Spinal cord (tissue), 10 donors: Measurements from ENCODE around the gene DUT. TPM values are rescaled to one million over a fixed set of nuclear protein-coding genes. Genes with fewer than 3 reads are reported as not detected.

ENCODE experiments used
- DNase-seq, 6 donors: peaks; one replicate each; pipeline versions ENCODE4 v3.0.0 to v3.0.0-alpha.2; 2013 to 2015; ENCODE audit warnings: low spot score in 6 of 6, low read depth in 4 of 6
- H3K27ac ChIP-seq: one replicate; pipeline ENCODE4 v1.5.1; 2013; ENCODE audit warnings: low read depth, low read length, control low read depth
- H3K27me3 ChIP-seq: one replicate; pipeline ENCODE4 v1.6.1; 2013; ENCODE audit warnings: low read length; ENCODE audit not compliant: control insufficient read depth, insufficient read depth
- H3K36me3 ChIP-seq: one replicate; pipeline ENCODE4 v1.6.1; 2013; ENCODE audit warnings: low read length; ENCODE audit not compliant: control insufficient read depth, insufficient read depth
- H3K4me1 ChIP-seq: one replicate; pipeline ENCODE4 v1.6.1; 2013; ENCODE audit warnings: low read length; ENCODE audit not compliant: control insufficient read depth, insufficient read depth
- H3K4me3 ChIP-seq: one replicate; pipeline ENCODE4 v1.5.1; 2013; ENCODE audit warnings: low read depth, low read length, control low read depth
- H3K9me3 ChIP-seq: one replicate; pipeline ENCODE4 v1.6.1; 2013; ENCODE audit warnings: low read length; ENCODE audit not compliant: control insufficient read depth, insufficient read depth
- WGBS: methylation state at CpG from one replicate; pipeline ENCODE4 v1.1.5; 2013; ENCODE audit warnings: missing lambda C conversion rate; ENCODE audit not compliant: insufficient coverage; 5-methylcytosine and 5-hydroxymethylcytosine counted together
- long read RNA-seq, 4 donors: transcript quantifications; one replicate each; lab custom pipeline, GENCODE V29; 2026
- polyA plus RNA-seq, 2 donors: library from polyadenylated mRNA; unstranded; fragments of 120-200 nt; gene quantifications; one replicate each; pipeline ENCODE4 v1.2.1, GENCODE V29; 2013; ENCODE audit not compliant: insufficient read length in 2 of 2
- total RNA-seq, 2 donors: library from RNA; depleted of rRNA in 1 of 2; stranded (reverse); fragments of 120-200 nt in 1 of 2; fragments of >200 nt in 1 of 2; gene quantifications; one replicate each; pipeline versions ENCODE4 v1.2.3 to v1.2.4, GENCODE V29; 2013 to 2014
- donor health status: healthy.

Gene DUT
- total RNA-seq, result 100 to 1,000 TPM in 1 of 2 donors, 10 to 100 TPM in 1; 62.7 to 133 TPM
- polyA plus RNA-seq, result 100 to 1,000 TPM; 158 to 165 TPM
- long read RNA-seq, donor 1, transcript DUT-209 (3 exons, 340 nt), result minor isoform, 5 of 157 reads
- long read RNA-seq, donor 1, transcript DUT-202 (6 exons, 1,935 nt), result minor isoform, 50 of 157 reads
- long read RNA-seq, donor 1, transcript DUT-201 (7 exons, 2,147 nt), result major isoform, 60 of 157 reads
- long read RNA-seq, donor 1, transcript DUT-205 (7 exons, 769 nt), result minor isoform, 24 of 157 reads
- long read RNA-seq, donor 1, partial matches to known transcripts, result 16 of 157 reads
- long read RNA-seq, donor 1, other reads (novel, unspliced or antisense), result 0 of 157 reads
- long read RNA-seq, donor 2, transcript DUT-205 (7 exons, 769 nt), result minor isoform, 9 of 50 reads
- long read RNA-seq, donor 2, transcript DUT-201 (7 exons, 2,147 nt), result minor isoform, 15 of 50 reads
- long read RNA-seq, donor 2, transcript DUT-202 (6 exons, 1,935 nt), result major isoform, 24 of 50 reads
- long read RNA-seq, donor 2, partial matches to known transcripts, result 0 of 50 reads
- long read RNA-seq, donor 2, other reads (novel, unspliced or antisense), result 0 of 50 reads
- long read RNA-seq, donor 3, transcript DUT-201 (7 exons, 2,147 nt), result major isoform, 18 of 45 reads
- long read RNA-seq, donor 3, transcript DUT-205 (7 exons, 769 nt), result minor isoform, 8 of 45 reads
- long read RNA-seq, donor 3, transcript DUT-202 (6 exons, 1,935 nt), result minor isoform, 12 of 45 reads
- long read RNA-seq, donor 3, partial matches to known transcripts, result 5 of 45 reads
- long read RNA-seq, donor 3, other reads (novel, unspliced or antisense), result 0 of 45 reads
- long read RNA-seq, donor 4, transcript DUT-201 (7 exons, 2,147 nt), result minor isoform, 61 of 209 reads
- long read RNA-seq, donor 4, transcript DUT-205 (7 exons, 769 nt), result minor isoform, 32 of 209 reads
- long read RNA-seq, donor 4, transcript DUT-202 (6 exons, 1,935 nt), result major isoform, 86 of 209 reads
- long read RNA-seq, donor 4, transcript DUT-209 (3 exons, 340 nt), result minor isoform, 7 of 209 reads
- long read RNA-seq, donor 4, partial matches to known transcripts, result 8 of 209 reads
- long read RNA-seq, donor 4, other reads (novel, unspliced or antisense), result 8 of 209 reads

GRCh38 chr15:48330855-48331795, at the start of gene DUT:
DUT (plus strand) TSS chr15:48331429; CDS start chr15:48331516, 87 bp downstream.
- H3K36me3 ChIP-seq, result peaks cover 5% of the 10 kb centered on the region
- H3K27ac ChIP-seq, result peak within 1 kb of the TSS; percentile 98
- no peaks in the 10 kb centered on the region for H3K9me3 ChIP-seq
- DNase-seq, result peak; percentile 60 to 93 (median 78)
- no peaks in the 10 kb centered on the region for H3K27me3 ChIP-seq
- H3K4me1 ChIP-seq, result peaks cover 7% of the 10 kb centered on the region
- H3K4me3 ChIP-seq, result peak within 1 kb of the TSS; percentile 97
- WGBS, result under 1% methylated on average over 84 of the region's 89 CpGs

- Histone ChIP-seq H3K36me3 (no peaks in the 10 kb centered on the region), H3K9me3 (no peaks in the 10 kb centered on the region), H3K4me1 (no peaks in the 10 kb centered on the region), H3K27ac (peak overlapping the region; percentile 77), H3K4me3 (no peak overlapping the region), H3K27me3 (no peaks in the 10 kb centered on the region)
- DNase-seq, result no peak
- WGBS, result no CpG with 5 or more reads among the region's 4 CpGs
Measured at GRCh38 chr15:48281674-48282073, 49.6 kb upstream of the DUT start.

- Histone ChIP-seq H3K27ac (peak overlapping the region; percentile 77), H3K27me3 (no peaks in the 10 kb centered on the region), H3K4me3 (no peak overlapping the region), H3K36me3 (no peaks in the 10 kb centered on the region), H3K4me1 (no peaks in the 10 kb centered on the region), H3K9me3 (no peaks in the 10 kb centered on the region)
- DNase-seq, result peak in 5 of 6 donors; percentile 35 to 87 (median 60)
- 28% methylated on average over 4 of the region's 4 CpGs for WGBS
Measured at GRCh38 chr15:48282216-48282615, 49.0 kb upstream of the DUT start.

GRCh38 chr15:48283396-48284145, 47.7 kb upstream of the DUT start:
- peak in 2 of 6 donors; percentile 45 to 65 for DNase-seq
- H3K4me1 ChIP-seq, result no peaks in the 10 kb centered on the region
- H3K36me3 ChIP-seq, result no peaks in the 10 kb centered on the region
- WGBS, result 40% methylated on average over 6 of the region's 6 CpGs
- no peaks in the 10 kb centered on the region for H3K27me3 ChIP-seq
- H3K4me3 ChIP-seq, result no peak overlapping the region
- H3K27ac ChIP-seq, result peak overlapping the region; percentile 77
- H3K9me3 ChIP-seq, result no peaks in the 10 kb centered on the region

GRCh38 chr15:48285329-48286214, 45.7 kb upstream of the DUT start:
- H3K4me1 ChIP-seq, result no peaks in the 10 kb centered on the region
- H3K4me3 ChIP-seq, result peak overlapping the region; percentile 31
- H3K36me3 ChIP-seq, result no peaks in the 10 kb centered on the region
- DNase-seq, result peak; percentile 80 to 95 (median 86)
- peak overlapping the region; percentile 55 for H3K27ac ChIP-seq
- no peaks in the 10 kb centered on the region for H3K27me3 ChIP-seq
- H3K9me3 ChIP-seq, result no peaks in the 10 kb centered on the region
- 0% methylated on average over 3 of the region's 14 CpGs for WGBS

- Histone ChIP-seq H3K9me3 (no peaks in the 10 kb centered on the region), H3K27ac (no peak overlapping the region), H3K4me3 (no peak overlapping the region), H3K36me3 (no peaks in the 10 kb centered on the region), H3K4me1 (no peaks in the 10 kb centered on the region), H3K27me3 (no peaks in the 10 kb centered on the region)
- WGBS, result no CpG with 5 or more reads among the region's 2 CpGs
- no peak for DNase-seq
Measured at GRCh38 chr15:48289628-48290027, 41.6 kb upstream of the DUT start.

- WGBS, result 100% methylated on average over 2 of the region's 4 CpGs
- H3K4me1 ChIP-seq, result no peaks in the 10 kb centered on the region
- H3K36me3 ChIP-seq, result no peaks in the 10 kb centered on the region
- H3K4me3 ChIP-seq, result no peak overlapping the region
- H3K27ac ChIP-seq, result no peak overlapping the region
- no peak for DNase-seq
- no peaks in the 10 kb centered on the region for H3K9me3 ChIP-seq
- H3K27me3 ChIP-seq, result no peaks in the 10 kb centered on the region
Measured at GRCh38 chr15:48292458-48292857, 38.8 kb upstream of the DUT start.

- Histone ChIP-seq H3K4me3 (no peak overlapping the region), H3K27ac (no peak overlapping the region), H3K4me1 (no peaks in the 10 kb centered on the region), H3K9me3 (no peaks in the 10 kb centered on the region), H3K27me3 (no peaks in the 10 kb centered on the region), H3K36me3 (no peaks in the 10 kb centered on the region)
- no peak for DNase-seq
- WGBS, result no CpG with 5 or more reads among the region's 2 CpGs
Measured at GRCh38 chr15:48297668-48298067, 33.6 kb upstream of the DUT start.
